Endothelial cell (in vitro differentiated cells): ENCODE measurements around the gene EPSTI1. TPM values are rescaled to one million over a fixed set of nuclear protein-coding genes. Genes with fewer than 3 reads are reported as not detected.
"Not testable (repeated sequence)": the region's sequence is repeated elsewhere in the genome, so short reads cannot be mapped to it uniquely, and the experiment has no call there.

ENCODE experiments used
- DNase-seq: peaks from one replicate; pipeline ENCODE4 v3.0.0; 2021; ENCODE audit warnings: low spot score
- H3K27ac Mint-ChIP-seq: one replicate; pipeline ENCODE4 v1.8.0; 2021; ENCODE audit warnings: mixed read lengths, inconsistent platforms; ENCODE audit not compliant: unreplicated experiment
- H3K27me3 Mint-ChIP-seq: one replicate; pipeline ENCODE4 v1.8.0; 2021; ENCODE audit warnings: mild to moderate bottlenecking, moderate library complexity, mixed read lengths, inconsistent platforms; ENCODE audit not compliant: unreplicated experiment
- H3K36me3 Mint-ChIP-seq: one replicate; pipeline ENCODE4 v1.8.0; 2021; ENCODE audit warnings: mild to moderate bottlenecking, low read depth, mixed read lengths, inconsistent platforms; ENCODE audit not compliant: unreplicated experiment
- H3K4me1 Mint-ChIP-seq: one replicate; pipeline ENCODE4 v1.8.0; 2021; ENCODE audit warnings: mild to moderate bottlenecking, mixed read lengths, inconsistent platforms; ENCODE audit not compliant: unreplicated experiment
- H3K4me3 Mint-ChIP-seq: one replicate; pipeline ENCODE4 v1.8.0; 2021; ENCODE audit warnings: mild to moderate bottlenecking, mixed read lengths, inconsistent platforms; ENCODE audit not compliant: unreplicated experiment
- H3K9me3 Mint-ChIP-seq: one replicate; pipeline ENCODE4 v1.8.0; 2021; ENCODE audit warnings: mixed read lengths, inconsistent platforms; ENCODE audit not compliant: unreplicated experiment
- CTCF ChIP-seq: fragments of 200-600 bp; sonication (generic); IDR thresholded peaks from one replicate; pipeline ENCODE4 v1.5.0; 2021; ENCODE audit warnings: antibody characterized with exemption; ENCODE audit not compliant: unreplicated experiment
- long read RNA-seq: library from polyadenylated mRNA; unstranded; transcript quantifications from one replicate; pipeline ENCODE4 v2.0.0, GENCODE V29; 2020; ENCODE audit not compliant: unreplicated experiment
- total RNA-seq: library from RNA; stranded (reverse); fragmentation: NEBNext Ultra II Directional; extraction: Animal tissue kit (Norgen Biotek cat#: 25700); gene quantifications from one replicate; pipeline ENCODE4 v1.2.1, GENCODE V29; 2021; ENCODE audit not compliant: unreplicated experiment

The EPSTI1 gene, protein sequence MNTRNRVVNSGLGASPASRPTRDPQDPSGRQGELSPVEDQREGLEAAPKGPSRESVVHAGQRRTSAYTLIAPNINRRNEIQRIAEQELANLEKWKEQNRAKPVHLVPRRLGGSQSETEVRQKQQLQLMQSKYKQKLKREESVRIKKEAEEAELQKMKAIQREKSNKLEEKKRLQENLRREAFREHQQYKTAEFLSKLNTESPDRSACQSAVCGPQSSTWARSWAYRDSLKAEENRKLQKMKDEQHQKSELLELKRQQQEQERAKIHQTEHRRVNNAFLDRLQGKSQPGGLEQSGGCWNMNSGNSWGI
- total RNA-seq, result 0.77 TPM
- long read RNA-seq, result 0 reads

DNA sequence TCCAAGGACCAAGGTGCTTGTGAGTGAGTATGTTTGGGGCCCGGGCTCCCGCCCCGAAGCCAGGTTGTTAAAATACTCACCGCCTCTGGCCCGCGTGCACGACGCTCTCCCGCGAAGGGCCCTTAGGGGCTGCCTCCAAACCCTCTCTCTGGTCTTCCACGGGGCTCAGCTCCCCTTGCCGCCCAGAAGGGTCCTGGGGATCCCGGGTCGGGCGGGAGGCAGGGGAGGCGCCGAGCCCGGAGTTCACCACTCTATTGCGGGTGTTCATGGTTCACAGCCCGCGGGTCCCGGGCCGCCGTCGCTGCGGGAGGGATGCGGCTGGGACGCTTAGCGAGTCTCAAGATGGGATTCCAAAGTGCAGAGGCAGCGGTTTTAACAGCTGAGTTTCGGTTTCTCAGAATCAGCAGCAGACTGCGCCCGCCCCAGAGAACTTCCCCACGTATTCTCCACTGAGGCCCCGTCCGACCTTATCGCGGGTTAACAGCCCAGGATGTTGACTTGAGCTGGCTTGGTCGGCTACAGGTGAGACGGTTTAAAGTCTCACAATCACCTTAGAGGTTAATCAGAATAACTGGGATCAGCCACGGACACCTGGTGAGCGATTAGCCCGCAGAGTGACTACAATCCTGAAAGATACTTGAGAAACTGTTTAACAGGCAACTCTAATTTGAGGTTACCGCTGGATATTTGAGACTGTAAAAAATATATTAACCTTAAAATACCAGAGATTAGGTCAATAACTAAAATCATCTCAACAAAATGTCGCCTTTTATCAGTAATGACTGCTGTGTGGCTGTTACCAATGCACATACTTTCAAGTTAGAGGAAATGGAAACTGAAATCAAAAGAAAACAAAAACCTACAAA is at the start of gene EPSTI1:
EPSTI1 (minus strand) TSS at position 344 of the 866 bp plus-strand sequence; CDS start at position 268, 76 bp downstream.
- Mint-ChIP-seq H3K4me3 (peak within 1 kb of the TSS; percentile 84), H3K4me1 (no peaks in the 10 kb centered on the region), H3K27me3 (peaks cover 2% of the 10 kb centered on the region), H3K36me3 (no peaks in the 10 kb centered on the region), H3K9me3 (no peaks in the 10 kb centered on the region), H3K27ac (no peak within 1 kb of the TSS)
- no peak for TF ChIP-seq CTCF
- DNase-seq, result peak; percentile 44

DNA sequence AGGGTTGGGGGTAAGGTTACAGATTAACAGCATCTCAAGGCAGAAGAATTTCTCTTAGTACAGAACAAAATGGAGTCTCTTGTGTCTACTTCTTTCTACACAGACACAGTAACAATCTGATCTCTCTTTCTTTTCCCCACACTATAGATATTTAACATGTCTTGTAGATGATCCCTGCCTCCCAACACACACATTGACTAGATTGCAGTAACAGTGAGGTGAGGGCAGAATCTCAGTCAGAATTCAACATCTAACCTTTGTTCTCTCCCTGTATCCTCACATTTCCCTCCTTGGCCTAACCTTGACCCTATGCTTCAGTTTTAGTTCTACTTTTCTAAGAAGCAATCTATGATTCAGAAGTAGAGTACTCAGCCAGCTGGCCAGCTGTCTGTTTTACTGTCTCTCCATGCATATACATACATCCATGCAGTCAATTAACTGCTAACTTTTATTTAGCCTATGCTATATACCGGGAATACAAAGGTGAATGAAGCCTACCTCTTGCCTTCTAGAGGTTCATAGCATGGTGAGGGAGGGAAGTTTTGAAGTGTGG is 49.4 kb upstream of the EPSTI1 start:
- no peaks in the 10 kb centered on the region for H3K4me1 Mint-ChIP-seq
- no peaks in the 10 kb centered on the region for H3K9me3 Mint-ChIP-seq
- no peak overlapping the region for H3K4me3 Mint-ChIP-seq
- no peak for DNase-seq
- H3K27me3 Mint-ChIP-seq, result no peaks in the 10 kb centered on the region
- peaks cover 3% of the 10 kb centered on the region for H3K36me3 Mint-ChIP-seq
- TF ChIP-seq CTCF, result no peak
- H3K27ac Mint-ChIP-seq, result no peak overlapping the region

DNA sequence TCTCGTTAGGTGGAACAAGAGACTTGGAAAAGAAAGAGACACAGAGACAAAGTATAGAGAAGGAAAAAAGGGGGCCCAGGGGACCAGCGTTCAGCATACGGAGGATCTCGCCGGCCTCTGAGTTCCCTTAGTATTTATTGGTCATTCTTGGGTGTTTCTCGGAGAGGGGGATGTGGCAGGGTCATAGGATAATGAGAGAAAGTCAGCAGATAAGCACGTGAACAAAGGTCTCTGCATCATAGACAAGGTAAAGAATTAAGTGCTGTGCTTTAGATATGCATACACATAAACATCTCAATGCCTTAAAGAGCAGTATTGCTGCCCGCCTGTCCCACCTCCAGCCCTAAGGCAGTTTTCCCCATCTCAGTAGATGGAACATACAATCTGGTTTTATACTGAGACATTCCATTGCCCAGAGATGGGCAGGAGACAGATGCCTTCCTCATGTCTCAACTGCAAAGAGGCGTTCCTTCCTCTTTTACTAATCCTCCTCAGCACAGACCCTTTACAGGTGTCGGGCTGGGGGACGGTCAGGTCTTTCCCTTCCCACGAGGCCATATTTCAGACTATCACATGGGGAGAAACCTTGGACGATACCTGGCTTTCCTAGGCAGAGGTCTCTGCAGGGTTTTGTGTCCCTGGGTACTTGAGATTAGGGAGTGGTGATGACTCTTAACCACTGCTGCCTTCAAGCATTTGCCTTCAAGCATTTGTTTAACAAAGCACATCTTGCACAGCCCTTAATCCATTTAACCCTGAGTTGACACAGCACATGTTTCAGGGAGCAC is 48.7 kb upstream of the EPSTI1 start:
- not testable (repeated sequence) for H3K27ac Mint-ChIP-seq, H3K27me3 Mint-ChIP-seq, DNase-seq, H3K4me3 Mint-ChIP-seq, H3K4me1 Mint-ChIP-seq, H3K9me3 Mint-ChIP-seq, H3K36me3 Mint-ChIP-seq

- no peaks in the 10 kb centered on the region for H3K27me3 Mint-ChIP-seq
- H3K36me3 Mint-ChIP-seq, result peaks cover 3% of the 10 kb centered on the region
- no peaks in the 10 kb centered on the region for H3K4me1 Mint-ChIP-seq
- no peak overlapping the region for H3K27ac Mint-ChIP-seq
- H3K4me3 Mint-ChIP-seq, result no peak overlapping the region
- TF ChIP-seq CTCF, result no peak
- no peaks in the 10 kb centered on the region for H3K9me3 Mint-ChIP-seq
- DNase-seq, result no peak
Measured at GRCh38 chr13:43039966-43040365, 47.9 kb upstream of the EPSTI1 start.
